Measurements from ENCODE around the gene RASGRP1. TPM values are rescaled to one million over a fixed set of nuclear protein-coding genes. Genes with fewer than 3 reads are reported as not detected.

RASGRP1 gene
- under 1 TPM; 0.29 to 0.99 (median 0.66) TPM for total RNA-seq

- Histone ChIP-seq H3K27ac (replicated peaks in 1 of 4) (peak within 1 kb of the TSS in 1 of 4 donors; percentile 39), H3K4me3 (peak within 1 kb of the TSS; percentile 57 to 67 (median 60)), H3K9me3 (no peaks in the 10 kb centered on the region), H3K27me3 (peaks cover 0 to 41% (median 5%) of the 10 kb centered on the region in 4 donors), H3K4me1 (peaks cover 4 to 16% (median 15%) of the 10 kb centered on the region in 4 donors), H3K36me3 (no peaks in the 10 kb centered on the region)
- 16% methylated on average over 15 of the region's 85 CpGs for WGBS
- intact Hi-C loops (cut with DNase I), result no loop called here
- TF ChIP-seq CTCF (IDR thresholded peaks at IDR 0.05) (peak in 1 of 3 experiments; percentile 31), EP300 (IDR thresholded peaks at IDR 0.05) (no peak)
- DNase-seq (ENCODE audit: extremely low spot score), result peak; percentile 89
Observed at GRCh38 chr15:38564557-38565286, at the start of gene RASGRP1. TSS of gene RASGRP1 (minus strand) at chr15:38564814. CDS start at chr15:38564628, 186 bp downstream.

- DNase-seq (ENCODE audit: extremely low spot score), result no peak
- H3K9me3 ChIP-seq, result no peaks in the 10 kb centered on the region
- no peak overlapping the region for H3K4me3 ChIP-seq
- intact Hi-C loops (cut with DNase I), result no loop called here
- 87% methylated on average over 3 of the region's 3 CpGs for WGBS
- H3K27ac ChIP-seq (replicated peaks in 1 of 4), result no peak overlapping the region
- no peak for TF ChIP-seq EP300 (IDR thresholded peaks at IDR 0.05)
- H3K36me3 ChIP-seq, result no peaks in the 10 kb centered on the region
- H3K27me3 ChIP-seq, result no peaks in the 10 kb centered on the region
- no peaks in the 10 kb centered on the region for H3K4me1 ChIP-seq
Observed at GRCh38 chr15:38613085-38613484, 48.5 kb upstream of the RASGRP1 start.

- 87% methylated on average over 6 of the region's 6 CpGs for WGBS
- TF ChIP-seq POLR2A (IDR thresholded peaks at IDR 0.05; ENCODE audit: low read depth) (no peak), EP300 (IDR thresholded peaks at IDR 0.05) (no peak), CTCF (IDR thresholded peaks at IDR 0.05) (no peak), POLR2AphosphoS5 (IDR thresholded peaks at IDR 0.05) (no peak)
- Histone ChIP-seq H3K4me3 (no peak overlapping the region), H3K9me3 (no peaks in the 10 kb centered on the region), H3K36me3 (no peaks in the 10 kb centered on the region), H3K27ac (replicated peaks in 1 of 4) (no peak overlapping the region), H3K27me3 (no peaks in the 10 kb centered on the region), H3K4me1 (no peaks in the 10 kb centered on the region)
- DNase-seq (ENCODE audit: extremely low spot score), result no peak
- intact Hi-C loops (cut with DNase I), result no loop called here
Observed at GRCh38 chr15:38612159-38612863, 47.7 kb upstream of the RASGRP1 start.

GRCh38 chr15:38611228-38611627, 46.6 kb upstream of the RASGRP1 start:
- Histone ChIP-seq H3K9me3 (no peaks in the 10 kb centered on the region), H3K4me1 (no peaks in the 10 kb centered on the region), H3K27ac (replicated peaks in 1 of 4) (no peak overlapping the region), H3K27me3 (peaks cover 0 to under 1% (median 0%) of the 10 kb centered on the region in 4 donors), H3K36me3 (no peaks in the 10 kb centered on the region), H3K4me3 (no peak overlapping the region)
- no peak for DNase-seq (ENCODE audit: extremely low spot score)
- 87% methylated on average over 4 of the region's 4 CpGs for WGBS
- TF ChIP-seq EP300 (IDR thresholded peaks at IDR 0.05) (no peak), POLR2A (IDR thresholded peaks at IDR 0.05; ENCODE audit: low read depth) (no peak), CTCF (IDR thresholded peaks at IDR 0.05) (no peak), POLR2AphosphoS5 (IDR thresholded peaks at IDR 0.05) (no peak)
- intact Hi-C loops (cut with DNase I), result no loop called here

GRCh38 chr15:38610748-38611147, 46.1 kb upstream of the RASGRP1 start:
- H3K9me3 ChIP-seq, result no peaks in the 10 kb centered on the region
- intact Hi-C loops (cut with DNase I), result no loop called here
- no peaks in the 10 kb centered on the region for H3K36me3 ChIP-seq
- 85% methylated on average over 7 of the region's 7 CpGs for WGBS
- peaks cover 0 to 5% (median 0%) of the 10 kb centered on the region in 4 donors for H3K27me3 ChIP-seq
- no peak for TF ChIP-seq POLR2AphosphoS5 (IDR thresholded peaks at IDR 0.05)
- no peak for TF ChIP-seq POLR2A (IDR thresholded peaks at IDR 0.05; ENCODE audit: low read depth)
- TF ChIP-seq EP300 (IDR thresholded peaks at IDR 0.05), result no peak
- no peak for TF ChIP-seq CTCF (IDR thresholded peaks at IDR 0.05)
- H3K27ac ChIP-seq (replicated peaks in 1 of 4), result no peak overlapping the region
- H3K4me3 ChIP-seq, result no peak overlapping the region
- no peak for DNase-seq (ENCODE audit: extremely low spot score)
- H3K4me1 ChIP-seq, result no peaks in the 10 kb centered on the region
